GM23338 (cell line): ENCODE data around the gene NCLN.

Source experiments
- CREB1 ChIP-seq: fragments of 250-450 bp; sonication (Bioruptor Pico); IDR thresholded peaks from 2 replicates; pipeline ENCODE4 v1.5.0; 2020; ENCODE audit warnings: low read depth, mild to moderate bottlenecking, moderate library complexity
- CTCF ChIP-seq, 2 experiments: fragments of 200-600 bp in 1 of 2; sonication (generic) in 1 of 2; conservative IDR thresholded peaks; 2 replicates each; pipeline versions ENCODE4 v1.5.1 to v1.6.1; 2016 to 2017; ENCODE audit warnings: antibody characterized with exemption in 2 of 2, low read depth in 2 of 2, mild to moderate bottlenecking in 2 of 2, moderate library complexity in 1 of 2
- EZH2 ChIP-seq: fragments of 200-600 bp; sonication (generic); IDR thresholded peaks from one replicate; pipeline ENCODE4 v1.8.0; 2017; ENCODE audit warnings: antibody characterized with exemption, mild to moderate bottlenecking, low read depth; ENCODE audit not compliant: unreplicated experiment
- EZH2phosphoT487 ChIP-seq: fragments of 200-600 bp; sonication (generic); IDR thresholded peaks from one replicate; pipeline ENCODE4 v1.8.1; 2018; ENCODE audit warnings: antibody characterized with exemption; ENCODE audit not compliant: unreplicated experiment
- JUNB ChIP-seq: IDR thresholded peaks from one replicate; pipeline ENCODE4 v1.6.1; 2016; ENCODE audit warnings: antibody characterized with exemption; ENCODE audit not compliant: unreplicated experiment
- POLR2AphosphoS5 ChIP-seq: IDR thresholded peaks from 2 replicates; pipeline ENCODE4 v1.6.1; 2016; ENCODE audit warnings: antibody characterized with exemption, low read depth
- REST ChIP-seq: IDR thresholded peaks from one replicate; pipeline ENCODE4 v1.6.1; 2018; ENCODE audit warnings: antibody characterized with exemption; ENCODE audit not compliant: unreplicated experiment
- STAT1 ChIP-seq: IDR thresholded peaks from one replicate; pipeline ENCODE4 v1.6.1; 2016; ENCODE audit warnings: antibody characterized with exemption; ENCODE audit not compliant: unreplicated experiment
- ZNF114 ChIP-seq: fragments of 250-450 bp; sonication (Bioruptor Pico); IDR thresholded peaks from 2 replicates; pipeline ENCODE4 v1.5.0; 2020; ENCODE audit warnings: mild to moderate bottlenecking, moderate library complexity
- ZNF331 ChIP-seq: fragments of 250-450 bp; sonication (Bioruptor Pico); IDR thresholded peaks from 2 replicates; pipeline ENCODE4 v1.5.0; 2020; ENCODE audit warnings: low read depth, mild to moderate bottlenecking, moderate library complexity

- no peak for TF ChIP-seq EZH2phosphoT487
- no peak for TF ChIP-seq CTCF (conservative IDR thresholded peaks at IDR 0.05; ENCODE audit: low read depth in 2 of 2)
- no peak for TF ChIP-seq EZH2
- no peak for TF ChIP-seq REST
- no peak for TF ChIP-seq POLR2AphosphoS5
- TF ChIP-seq JUNB = no peak
- no peak for TF ChIP-seq ZNF331 (CRISPR knock-in tag)
- no peak for TF ChIP-seq ZNF114 (CRISPR knock-in tag)
- no peak for TF ChIP-seq CREB1 (CRISPR knock-in tag)
- no peak for TF ChIP-seq STAT1
These were observed 52.4 kb downstream of the NCLN start for GRCh38 chr19:3238066-3238561.
